GM21723 (cell line): ENCODE data around the gene HINT1.
"Not testable (repeated sequence)": the region's sequence is repeated elsewhere in the genome, so short reads cannot be mapped to it uniquely, and the experiment has no call there.

Experiments
- ATAC-seq: cut with Tn5 transposase; IDR thresholded peaks from one replicate; pipeline ENCODE4 v1.9.1; 2021; ENCODE audit warnings: mild to moderate bottlenecking, moderate library complexity; ENCODE audit not compliant: unreplicated experiment

The HINT1 gene

DNA sequence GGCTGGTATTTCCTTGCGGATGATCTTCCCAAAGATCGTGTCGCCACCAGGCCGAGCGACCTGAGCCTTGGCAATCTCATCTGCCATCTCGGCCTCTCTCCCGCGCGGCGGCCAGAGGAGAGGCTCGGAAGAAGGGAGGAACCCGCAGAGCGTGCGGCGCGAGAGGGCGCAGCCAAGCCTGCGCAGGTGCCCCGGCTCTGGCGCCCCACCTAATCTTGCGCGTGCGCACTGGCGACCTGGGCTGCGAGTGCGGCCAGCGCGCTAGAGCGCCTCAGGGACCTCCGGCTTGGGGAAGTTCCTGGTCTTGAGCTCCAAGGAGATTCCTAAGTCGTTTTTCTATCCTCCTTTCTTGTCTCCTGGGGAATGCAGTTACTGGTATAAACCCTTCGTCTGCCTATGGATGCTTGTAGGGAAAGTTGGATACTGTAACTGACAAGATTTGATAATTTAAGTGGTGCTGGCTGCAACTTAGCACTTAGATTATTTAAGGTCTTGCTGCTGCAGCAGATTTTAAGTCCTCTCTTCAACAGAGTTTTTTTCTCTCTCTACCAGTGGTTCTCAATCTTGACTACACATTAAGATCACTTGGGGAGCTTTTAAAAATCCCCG is at the start of gene HINT1:
TSS of gene HINT1 (minus strand) at position 138 of the 609 bp plus-strand sequence. CDS start at position 87, 51 bp downstream.
- peak; percentile 88 for ATAC-seq

DNA sequence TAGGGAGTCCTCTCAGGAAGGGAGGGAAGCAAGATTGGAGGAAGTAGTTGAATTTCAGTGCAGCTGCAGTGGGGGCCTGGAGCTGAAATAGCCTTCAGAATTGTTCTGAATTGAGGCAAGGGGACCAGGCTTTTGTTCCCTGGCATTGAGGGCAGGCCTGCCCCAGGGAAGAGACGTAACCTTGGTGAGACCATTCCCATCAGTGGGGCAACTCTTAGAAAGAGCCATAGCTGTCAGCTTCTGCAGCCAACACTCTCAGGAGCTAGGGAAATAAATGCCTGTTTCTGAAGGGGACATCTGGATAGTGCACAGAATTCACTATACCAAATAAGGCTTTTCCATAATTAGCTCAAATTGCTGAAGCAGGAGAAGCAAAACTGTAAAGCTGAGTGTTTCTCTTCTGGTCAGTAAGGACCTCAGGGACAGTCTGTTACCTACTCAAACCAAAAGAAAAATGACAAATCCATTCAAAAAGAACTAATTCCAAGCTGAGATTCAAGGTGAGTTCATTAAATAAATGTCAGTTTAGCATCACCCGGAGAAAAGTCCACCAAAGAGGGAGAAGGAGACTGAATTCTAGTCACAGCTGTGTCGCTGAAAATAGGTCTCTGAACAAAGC is 49.7 kb upstream of the HINT1 start:
- no peak for ATAC-seq

DNA sequence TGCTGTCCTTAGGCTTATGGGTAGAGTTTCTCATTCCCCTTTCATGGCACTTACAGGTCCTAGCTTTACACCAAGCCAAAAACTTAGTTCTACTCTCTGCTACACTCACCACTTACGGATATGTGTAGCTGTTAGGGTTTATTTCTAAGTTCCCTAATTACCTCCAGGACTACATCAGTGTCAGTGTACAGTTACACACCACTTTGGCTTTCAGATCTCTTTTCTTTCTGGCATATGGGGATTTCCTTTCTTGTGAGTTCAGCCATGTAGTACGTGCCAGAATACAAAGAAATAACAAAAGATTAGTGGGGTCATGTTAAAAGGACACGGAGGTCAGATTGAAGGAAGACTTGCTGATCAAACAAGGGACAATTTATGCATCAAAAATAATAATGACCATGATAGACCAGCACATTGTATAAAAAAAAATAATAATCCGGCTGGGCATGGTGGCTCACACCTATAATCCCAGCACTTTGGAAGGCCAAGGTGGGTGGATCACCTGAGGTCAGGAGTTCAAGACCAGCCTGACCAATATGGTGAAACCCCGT is 47.5 kb upstream of the HINT1 start:
- peak; percentile 56 for ATAC-seq

DNA sequence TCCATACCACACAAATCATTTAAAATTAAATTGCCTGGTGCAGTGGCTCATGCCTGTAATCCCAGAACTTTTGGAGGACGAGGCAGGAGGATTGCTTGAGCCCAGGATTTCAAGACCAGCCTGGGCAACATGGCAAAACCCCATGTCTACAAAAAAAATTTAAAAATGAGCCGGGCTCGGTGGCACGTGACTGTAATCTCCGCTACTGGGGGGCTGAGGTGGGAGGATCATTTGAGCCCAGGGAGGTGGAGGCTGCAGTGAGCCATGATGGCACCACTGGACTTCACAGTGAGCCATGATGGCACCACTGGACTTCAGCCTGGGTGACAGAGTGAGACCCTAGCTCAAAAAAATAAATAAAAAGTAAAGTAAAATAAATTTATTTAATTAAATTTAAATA is 46.6 kb upstream of the HINT1 start:
- ATAC-seq, result no peak

DNA sequence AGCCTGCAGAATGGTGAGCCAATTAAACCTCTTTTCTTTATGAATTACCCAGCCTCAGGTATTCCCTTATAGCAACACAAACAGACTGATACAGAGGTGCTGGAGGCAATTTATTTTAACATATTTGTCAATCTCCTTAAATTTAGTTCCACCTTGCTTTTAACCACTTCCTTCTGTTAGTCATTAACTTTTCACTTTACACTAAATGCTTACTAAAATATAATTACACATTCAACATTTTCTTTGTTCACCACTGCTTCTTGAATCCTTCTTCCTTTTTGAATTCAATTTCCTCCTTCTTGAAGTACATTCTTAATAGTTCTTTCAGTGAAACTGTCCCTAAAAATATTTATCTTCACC is 45.1 kb upstream of the HINT1 start:
- no peak for ATAC-seq

DNA sequence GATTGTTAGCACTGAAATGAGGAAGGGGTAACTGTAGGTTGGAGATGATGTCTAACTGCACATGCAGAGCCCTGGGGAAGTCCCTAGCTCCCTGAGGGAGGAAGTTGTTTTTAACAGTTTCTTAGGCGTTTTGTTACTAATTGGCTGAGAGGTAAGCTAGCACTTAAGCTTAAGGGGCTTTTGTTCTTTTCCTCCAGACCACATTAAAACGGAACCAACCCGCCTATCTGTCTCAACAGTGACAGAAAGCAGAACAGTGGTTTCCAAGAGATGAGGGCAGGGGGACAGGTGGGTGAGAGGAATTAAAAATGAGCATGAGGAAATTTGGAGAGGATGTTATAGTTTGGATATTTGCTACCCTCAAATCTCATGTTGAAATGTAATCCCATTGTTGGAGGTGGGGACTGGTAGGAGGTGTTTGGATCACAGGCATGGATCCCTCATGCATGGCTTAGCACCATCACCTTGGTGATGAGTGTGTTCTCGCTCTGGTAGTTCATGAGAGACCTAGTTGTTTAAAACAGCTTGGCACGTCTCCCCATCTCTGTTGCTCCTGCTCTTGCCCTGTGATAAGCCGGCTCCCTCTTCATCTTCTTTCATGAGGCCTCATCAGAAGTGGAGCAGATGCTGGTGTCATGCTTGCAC is 44.6 kb upstream of the HINT1 start:
- peak; percentile 84 for ATAC-seq

DNA sequence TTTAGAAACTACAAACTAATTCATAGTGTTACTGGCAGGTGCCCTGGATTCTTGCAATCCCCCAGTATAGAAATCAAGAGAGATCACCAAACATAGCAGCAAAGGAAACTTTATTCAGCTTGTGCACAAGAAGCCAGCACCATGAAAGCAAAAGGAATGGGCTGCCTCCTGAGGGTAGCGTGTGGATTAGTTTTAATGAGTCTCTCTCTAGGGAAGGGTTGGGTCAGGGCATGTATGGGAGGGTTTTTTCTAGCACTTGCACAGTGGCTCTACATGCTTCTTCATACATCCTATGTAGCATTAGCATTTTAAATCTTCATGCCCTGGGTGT is 44.1 kb upstream of the HINT1 start:
- no peak for ATAC-seq

DNA sequence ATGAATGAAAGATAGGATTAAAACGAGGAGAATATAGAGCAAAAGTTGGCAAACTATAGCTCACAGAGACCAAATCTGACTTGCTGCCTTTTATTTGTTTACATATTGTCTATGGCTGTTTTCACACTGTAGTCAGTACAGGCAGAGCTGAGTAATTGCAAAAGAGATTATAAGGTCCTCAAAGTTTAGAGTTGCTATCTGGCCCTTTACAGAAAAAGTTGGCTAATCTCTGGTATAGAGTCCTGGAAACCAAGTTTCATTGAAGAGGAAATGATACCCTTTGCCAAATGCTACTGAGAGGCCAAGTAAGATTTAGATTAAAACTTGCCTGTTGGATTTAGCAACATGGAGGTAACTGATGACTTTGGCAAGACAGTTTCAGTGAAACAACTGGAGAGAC is 41.7 kb upstream of the HINT1 start:
- no peak for ATAC-seq

DNA sequence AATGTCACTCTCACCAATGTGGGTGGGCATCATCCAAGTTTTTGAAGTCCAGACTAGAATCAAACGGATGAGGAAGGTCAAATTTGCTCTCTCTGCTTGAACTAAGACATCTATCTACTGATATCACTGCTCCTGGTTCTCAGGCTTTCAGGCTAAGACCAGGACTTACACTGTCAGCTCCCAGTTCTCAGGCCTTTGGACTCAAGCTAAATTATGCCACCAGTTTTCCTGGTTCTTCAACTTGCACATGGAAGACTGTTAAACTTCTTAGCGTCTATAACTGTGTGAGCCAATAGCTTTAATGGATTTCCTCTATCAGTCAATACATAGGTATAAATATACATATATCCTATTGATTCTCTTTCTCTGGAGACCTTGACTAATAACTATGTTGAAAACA is 41.0 kb upstream of the HINT1 start:
- no peak for ATAC-seq

DNA sequence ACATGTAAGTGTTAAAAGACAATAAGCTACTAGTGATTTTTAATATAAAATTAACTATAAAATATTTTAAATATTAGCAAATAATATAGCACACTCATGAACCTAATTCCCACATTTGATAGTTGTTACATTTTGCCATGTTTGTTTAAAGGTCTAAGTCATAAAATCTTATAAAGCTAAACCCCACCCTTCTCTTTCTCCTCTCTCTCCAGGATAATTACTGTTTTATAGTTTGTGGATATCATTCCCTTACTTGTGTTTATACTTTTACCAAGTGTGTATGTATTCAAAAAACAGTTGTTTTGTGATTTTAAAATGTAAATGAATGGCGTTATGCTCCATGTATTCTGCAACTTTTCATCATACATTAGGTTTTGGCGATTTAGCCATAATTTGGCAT is 39.9 kb upstream of the HINT1 start:
- no peak for ATAC-seq

DNA sequence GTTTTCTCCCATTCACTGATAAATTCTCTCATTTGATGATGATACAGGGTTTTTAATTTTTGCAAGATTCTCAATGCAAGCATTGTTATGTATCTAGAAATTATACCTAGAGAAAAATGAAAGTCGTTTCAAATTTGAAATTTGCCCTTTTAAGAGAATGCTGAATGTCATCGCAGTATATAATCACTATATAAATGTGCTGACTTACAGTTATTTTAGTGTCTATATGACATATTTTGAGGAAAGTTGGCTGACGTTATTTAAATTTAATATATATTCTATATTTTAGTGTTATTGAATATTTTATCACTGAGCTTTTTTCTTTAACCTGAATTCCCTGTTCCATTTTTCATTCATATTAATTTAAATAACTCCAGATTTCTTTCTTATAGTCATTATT is 35.5 kb upstream of the HINT1 start:
- ATAC-seq, result no peak

DNA sequence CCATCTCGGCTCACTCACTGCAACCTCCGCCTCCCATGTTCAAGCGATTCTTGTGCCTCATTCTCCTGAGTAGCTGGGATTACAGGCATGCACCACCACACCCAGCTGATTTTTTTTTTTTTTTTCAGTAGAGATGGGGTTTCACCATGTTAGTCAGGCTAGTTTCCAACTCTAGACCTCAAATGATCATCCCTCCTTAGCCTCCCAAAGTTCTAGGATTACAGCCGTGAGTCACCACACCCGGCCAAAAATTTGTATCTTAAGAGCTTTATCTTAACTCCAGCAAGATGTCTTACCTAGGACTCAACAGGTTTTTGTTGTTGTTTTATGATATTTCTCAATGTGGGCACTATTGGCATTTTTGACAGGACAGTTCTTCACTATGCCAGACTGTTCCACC is 33.6 kb upstream of the HINT1 start:
- ATAC-seq, result no peak

DNA sequence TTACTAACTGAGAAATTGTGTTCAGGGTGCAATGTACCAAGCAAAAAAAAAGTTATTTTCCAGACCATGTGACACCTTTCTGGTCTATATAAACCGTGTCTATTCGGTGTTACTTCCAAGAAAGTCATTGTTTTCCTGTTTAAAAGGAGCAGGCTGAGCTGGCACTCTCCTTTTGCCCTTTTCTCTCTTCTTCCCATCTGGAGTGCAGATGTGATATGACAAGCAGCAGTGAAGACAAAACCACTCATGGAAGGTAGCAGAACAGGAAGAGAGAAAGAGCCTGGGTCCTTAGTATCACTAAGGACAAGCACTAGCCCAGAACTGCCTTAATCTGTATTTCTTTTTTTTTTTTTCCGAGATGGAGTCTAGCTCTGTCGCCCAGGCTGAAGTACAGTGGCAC is 31.3 kb upstream of the HINT1 start:
- no peak for ATAC-seq

DNA sequence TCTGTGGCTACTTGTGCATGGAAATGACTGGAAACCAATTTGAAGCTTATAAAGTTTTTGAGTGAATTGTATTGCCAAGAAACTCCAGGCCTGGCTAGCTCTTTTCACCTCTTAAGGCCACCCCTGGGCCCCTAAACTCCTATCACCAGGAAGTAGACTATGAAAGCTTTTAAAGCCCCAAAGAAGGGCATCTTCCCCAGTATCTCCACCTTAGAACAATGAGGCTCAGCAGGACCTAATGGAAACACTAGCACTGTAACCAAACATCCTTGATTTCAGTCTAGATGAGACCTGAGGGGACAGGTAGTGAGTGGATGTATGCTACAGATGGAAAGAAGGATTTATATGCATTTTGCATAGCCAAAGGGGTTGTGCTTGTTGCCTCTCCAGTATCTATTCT is 30.6 kb upstream of the HINT1 start:
- no peak for ATAC-seq

DNA sequence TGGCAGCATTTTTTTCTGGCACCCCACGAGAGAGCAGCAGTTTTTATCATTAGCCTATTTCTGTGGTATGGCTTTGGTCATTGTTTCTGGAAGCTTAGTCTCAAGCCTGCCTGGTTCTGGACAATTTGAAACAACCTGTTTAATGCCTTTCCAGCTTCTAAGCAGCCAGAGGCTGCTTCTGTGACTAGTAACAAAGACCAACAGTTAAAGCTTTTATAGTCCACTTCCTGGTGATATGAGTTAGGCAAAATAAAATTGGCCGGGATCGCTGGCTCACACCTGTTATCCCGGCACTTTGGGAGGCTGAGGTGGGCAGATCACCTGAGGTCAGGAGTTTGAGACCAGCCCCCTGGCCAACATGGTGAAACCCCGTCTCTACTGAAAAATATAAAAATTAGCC is 29.7 kb upstream of the HINT1 start:
- ATAC-seq, result no peak

DNA sequence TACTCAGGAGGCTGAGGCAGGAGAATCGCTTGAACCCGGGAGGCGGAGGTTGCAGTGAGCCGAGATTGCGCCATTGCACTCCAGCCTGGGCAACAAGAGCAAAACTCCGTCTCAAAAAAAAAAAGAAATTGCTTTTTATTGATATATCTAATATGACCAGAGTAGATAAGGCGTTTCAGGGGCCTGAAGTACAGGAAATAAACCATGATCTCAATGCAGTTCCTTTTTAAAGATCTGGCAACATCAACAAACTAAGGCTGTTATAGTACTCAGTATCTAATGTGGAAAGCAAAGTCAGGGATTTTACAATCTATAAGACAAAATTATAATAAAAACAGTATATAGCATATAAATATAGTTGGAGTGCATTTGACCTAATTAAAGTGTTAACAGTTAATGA is 28.8 kb upstream of the HINT1 start:
- ATAC-seq, result not testable (repeated sequence)

DNA sequence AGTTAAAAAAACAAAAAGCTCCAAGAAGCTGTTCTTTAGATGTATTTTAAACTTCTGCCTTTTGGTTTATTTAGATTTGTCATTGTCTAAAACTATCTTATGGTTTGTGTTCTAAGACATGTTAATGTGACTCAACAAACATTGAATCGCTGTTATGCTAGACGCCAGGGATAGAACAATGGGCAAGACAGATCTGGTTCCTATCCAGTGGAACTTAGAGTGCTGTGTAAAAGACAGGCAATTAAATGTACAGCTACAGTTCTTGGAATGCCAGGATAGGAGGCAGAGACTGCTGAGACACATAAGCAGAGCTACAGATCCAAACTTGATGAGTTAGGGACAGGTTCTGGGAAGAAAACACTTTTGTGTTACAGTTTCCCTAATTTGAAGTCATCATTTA is 28.1 kb upstream of the HINT1 start:
- no peak for ATAC-seq

DNA sequence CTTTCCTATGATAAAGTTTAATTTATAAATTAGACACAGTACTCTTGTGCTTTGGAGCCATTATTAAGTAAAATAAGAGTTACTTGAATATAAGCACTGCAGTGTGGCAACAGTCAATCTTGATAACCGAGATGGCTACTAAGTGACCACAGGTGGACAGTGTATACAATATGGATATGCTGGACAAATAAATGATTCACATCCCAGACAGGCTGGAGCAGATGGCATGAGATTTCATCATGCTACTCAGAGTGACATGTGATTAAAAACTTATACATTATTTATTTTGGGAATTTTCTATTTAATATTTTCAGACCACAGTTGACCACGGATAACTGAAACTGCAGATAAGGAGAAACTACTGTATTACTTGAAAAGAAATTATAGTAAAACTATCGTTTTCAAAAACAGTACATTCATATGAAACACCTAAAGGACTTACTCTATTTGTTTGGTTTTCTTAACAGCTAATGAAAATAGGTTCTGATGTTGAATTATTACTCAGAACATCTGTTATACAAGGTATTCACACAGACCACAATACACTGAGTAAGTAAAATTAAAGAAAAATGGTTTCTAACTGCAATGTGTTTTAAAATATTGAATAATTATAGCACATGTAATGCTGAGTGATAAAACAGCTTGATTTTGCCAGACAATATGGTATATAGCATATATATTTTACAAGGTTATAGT is 21.7 kb upstream of the HINT1 start:
- no peak for ATAC-seq

DNA sequence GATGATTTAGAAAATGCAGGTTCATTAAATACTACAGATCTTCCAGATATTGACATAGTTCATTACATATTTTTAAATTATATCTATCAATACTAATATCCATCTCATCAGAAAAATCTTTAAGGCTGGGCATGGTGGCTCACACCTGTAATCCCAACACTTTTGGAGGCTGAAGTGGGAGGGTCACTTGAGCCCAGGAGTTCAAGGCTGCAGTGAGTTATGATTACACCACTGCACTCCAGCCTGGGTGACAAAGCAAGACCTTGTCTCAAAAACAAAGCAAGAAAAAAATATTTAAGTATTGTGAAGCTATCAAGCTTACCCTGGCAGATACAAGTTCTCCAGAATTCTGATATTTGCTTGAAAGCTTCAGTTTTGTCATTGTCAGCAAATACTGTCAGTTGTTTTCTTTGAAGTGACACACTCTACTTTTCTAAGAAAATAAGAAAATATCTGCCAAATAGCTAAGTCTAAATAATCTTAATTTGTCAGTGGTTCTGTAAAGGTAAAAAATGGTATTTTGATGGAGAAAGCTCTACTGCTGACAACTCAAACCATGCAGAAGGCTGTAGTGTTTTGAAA is 20.6 kb upstream of the HINT1 start:
- no peak for ATAC-seq

DNA sequence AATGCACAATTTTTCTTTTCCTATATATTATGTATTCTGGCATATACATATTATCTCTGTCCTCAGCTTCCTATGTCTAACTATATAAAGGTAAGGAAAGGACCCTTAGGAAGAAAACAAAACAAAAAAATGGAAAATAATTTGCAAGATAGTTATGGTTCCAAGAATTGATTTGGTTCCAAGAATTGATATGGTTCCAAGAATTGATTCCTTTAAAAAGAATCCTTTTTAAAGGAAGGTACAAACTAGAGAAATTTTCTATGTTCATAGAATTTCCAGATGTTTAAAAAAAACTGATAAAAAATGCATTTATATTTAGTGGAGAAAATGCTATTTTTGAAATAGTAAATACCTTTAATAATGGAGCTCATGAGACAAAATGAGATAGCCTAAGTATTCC is 17.8 kb upstream of the HINT1 start:
- no peak for ATAC-seq

DNA sequence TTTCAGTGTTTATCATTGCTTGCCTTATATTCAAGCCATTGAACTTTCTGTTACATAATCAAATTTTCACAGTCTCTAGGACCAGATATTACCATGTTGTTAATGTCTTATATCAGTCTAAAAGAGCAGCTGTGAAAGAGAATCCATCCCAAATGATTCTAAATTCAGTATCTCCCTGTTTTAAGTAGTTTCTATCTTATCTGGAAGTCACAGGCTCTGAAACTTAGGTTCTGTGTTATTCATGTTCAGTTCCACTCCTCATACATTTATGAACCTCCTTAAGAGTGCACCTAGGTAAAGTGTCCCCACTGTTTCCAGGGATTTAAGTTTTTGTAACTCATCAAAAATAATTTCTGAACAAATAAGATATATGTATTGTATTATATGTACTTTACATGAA is 15.4 kb upstream of the HINT1 start:
- ATAC-seq, result no peak
